Measurements from ENCODE around the gene FADS3. TPM values are rescaled to one million over a fixed set of nuclear protein-coding genes. Genes with fewer than 3 reads are reported as not detected.

Gene FADS3
- total and polyA plus RNA-seq, 9 donors = 10.6 to 85.8 (median 41.3) TPM

GRCh38 chr11:61893981-61894380 is 2.6 kb upstream of the FADS3 start:
- H3K27me3 ChIP-seq = no peaks in the 10 kb centered on the region
- intact Hi-C loops (cut with DNase I) = loop anchor here (2.0 to 5.0 kb wide), 4 partner anchors 102 to 213 kb away; partner anchors contain the start of genes FEN1 (in 1 of the 4) and TMEM258 (in 1 of the 4)
- no peaks in the 10 kb centered on the region for H3K9me3 ChIP-seq
- H3K4me1 ChIP-seq (ENCODE audit: insufficient read depth) = peaks cover 8% of the 10 kb centered on the region
- no peaks in the 10 kb centered on the region for H3K36me3 ChIP-seq
- H3K4me3 ChIP-seq = no peak overlapping the region
- no peak for DNase-seq
- TF ChIP-seq EP300 (IDR thresholded peaks at IDR 0.05) (no peak), POLR2A (IDR thresholded peaks at IDR 0.05) (no peak)
- TF ChIP-seq, protein P1, sequence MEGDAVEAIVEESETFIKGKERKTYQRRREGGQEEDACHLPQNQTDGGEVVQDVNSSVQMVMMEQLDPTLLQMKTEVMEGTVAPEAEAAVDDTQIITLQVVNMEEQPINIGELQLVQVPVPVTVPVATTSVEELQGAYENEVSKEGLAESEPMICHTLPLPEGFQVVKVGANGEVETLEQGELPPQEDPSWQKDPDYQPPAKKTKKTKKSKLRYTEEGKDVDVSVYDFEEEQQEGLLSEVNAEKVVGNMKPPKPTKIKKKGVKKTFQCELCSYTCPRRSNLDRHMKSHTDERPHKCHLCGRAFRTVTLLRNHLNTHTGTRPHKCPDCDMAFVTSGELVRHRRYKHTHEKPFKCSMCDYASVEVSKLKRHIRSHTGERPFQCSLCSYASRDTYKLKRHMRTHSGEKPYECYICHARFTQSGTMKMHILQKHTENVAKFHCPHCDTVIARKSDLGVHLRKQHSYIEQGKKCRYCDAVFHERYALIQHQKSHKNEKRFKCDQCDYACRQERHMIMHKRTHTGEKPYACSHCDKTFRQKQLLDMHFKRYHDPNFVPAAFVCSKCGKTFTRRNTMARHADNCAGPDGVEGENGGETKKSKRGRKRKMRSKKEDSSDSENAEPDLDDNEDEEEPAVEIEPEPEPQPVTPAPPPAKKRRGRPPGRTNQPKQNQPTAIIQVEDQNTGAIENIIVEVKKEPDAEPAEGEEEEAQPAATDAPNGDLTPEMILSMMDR (IDR thresholded peaks at IDR 0.05) = no peak
- peak overlapping the region in 1 of 2 donors; percentile 31 for H3K27ac ChIP-seq
- 29 to 41% (median 32%) methylated on average over 5 of the region's 5 CpGs for WGBS, 3 donors

DNA sequence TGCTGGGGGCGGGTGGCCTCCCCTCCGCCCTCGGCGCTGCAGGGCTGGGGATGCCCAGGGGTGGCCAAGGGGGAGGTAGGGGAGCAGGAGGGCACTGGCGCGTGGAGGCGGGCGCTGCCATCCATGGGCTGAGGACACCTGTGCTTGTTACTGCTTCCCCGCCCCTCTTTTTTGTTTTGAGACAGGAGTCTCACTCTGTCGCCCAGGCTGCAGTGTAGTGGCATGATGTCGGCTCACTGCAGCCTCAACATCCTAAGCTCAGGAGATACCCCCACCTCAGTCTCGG is 683 bp upstream of the FADS3 start:
- TF ChIP-seq EP300 (IDR thresholded peaks at IDR 0.05) = no peak
- no peak for TF ChIP-seq POLR2A (IDR thresholded peaks at IDR 0.05)
- TF ChIP-seq, protein P1 (IDR thresholded peaks at IDR 0.05) = no peak
- no peak for DNase-seq
- Histone ChIP-seq H3K9me3 (no peaks in the 10 kb centered on the region), H3K4me3 (peak overlapping the region; percentile 75), H3K4me1 (ENCODE audit: insufficient read depth) (peaks cover 5% of the 10 kb centered on the region), H3K27ac (peak overlapping the region; percentile 83), H3K36me3 (no peaks in the 10 kb centered on the region), H3K27me3 (no peaks in the 10 kb centered on the region)
- 14 to 40% (median 30%) methylated on average over 3 to 12 of the region's 12 CpGs for WGBS, 3 donors
- intact Hi-C loops (cut with DNase I) = loop anchor here (2.0 to 5.0 kb wide), 4 partner anchors 100 to 215 kb away; partner anchors contain the start of genes FEN1 (in 1 of the 4) and TMEM258 (in 1 of the 4)

DNA sequence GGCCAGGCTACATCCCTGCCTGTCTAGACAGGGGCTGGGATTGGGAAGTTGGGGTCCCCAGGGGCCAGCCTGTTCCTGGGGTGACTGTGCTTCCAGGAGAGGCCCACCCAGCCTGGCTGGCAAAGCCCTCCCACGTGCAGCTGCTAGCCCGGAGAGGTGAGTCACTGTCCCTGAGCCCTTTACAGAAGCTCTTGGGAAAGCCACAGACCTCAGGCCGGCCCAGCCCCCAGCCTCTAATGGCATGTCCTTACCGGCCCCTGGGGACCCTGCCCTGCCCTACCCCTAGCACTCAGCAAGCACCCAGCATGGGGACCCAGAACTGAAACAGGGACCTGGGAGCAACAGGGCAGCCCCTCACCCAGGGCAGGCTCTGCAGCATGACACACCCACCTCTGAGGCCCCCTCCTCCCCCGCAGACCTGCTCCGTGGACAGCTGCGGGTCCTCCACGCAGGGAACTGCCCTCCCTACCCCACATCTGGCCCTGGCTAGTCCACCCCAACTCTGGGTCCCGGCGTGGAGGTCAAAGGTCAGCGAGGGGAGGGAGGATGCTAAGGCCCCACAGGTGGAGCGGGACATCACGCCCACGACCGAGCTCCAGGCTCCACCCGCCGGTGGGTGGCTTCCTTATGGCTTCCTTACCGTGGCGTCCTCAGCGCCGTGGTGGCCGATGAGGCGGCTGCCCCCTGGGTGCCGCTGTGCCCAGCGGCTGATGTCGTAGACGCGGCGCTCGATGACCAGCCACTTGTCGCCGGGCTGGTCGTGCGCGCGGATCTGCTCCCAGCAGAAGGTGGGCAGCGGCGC is 615 bp downstream of the FADS3 start:
- peaks cover 5% of the 10 kb centered on the region for H3K4me1 ChIP-seq (ENCODE audit: insufficient read depth)
- H3K36me3 ChIP-seq = no peaks in the 10 kb centered on the region
- H3K27ac ChIP-seq = peak overlapping the region; percentile 46 to 83
- H3K4me3 ChIP-seq = peak overlapping the region; percentile 75
- no peaks in the 10 kb centered on the region for H3K27me3 ChIP-seq
- TF ChIP-seq, protein P1 (IDR thresholded peaks at IDR 0.05) = no peak
- no peak for TF ChIP-seq EP300 (IDR thresholded peaks at IDR 0.05)
- TF ChIP-seq POLR2A (IDR thresholded peaks at IDR 0.05) = no peak
- 2 to 3% (median 2%) methylated on average over 32 to 38 of the region's 38 CpGs for WGBS, 3 donors
- DNase-seq = peak; percentile 59 to 80 (median 74)
- H3K9me3 ChIP-seq = no peaks in the 10 kb centered on the region
- intact Hi-C loops (cut with DNase I) = loop anchor here in 3 of 4 donors (2.0 to 5.0 kb wide), 4 partner anchors 62 to 217 kb away; partner anchors contain the start of genes FADS2 (in 1 of the 3), FEN1 (in 1 of the 3) and TMEM258 (in 1 of the 3)

- Histone ChIP-seq H3K4me1 (ENCODE audit: insufficient read depth) (peaks cover 5% of the 10 kb centered on the region), H3K27ac (peak overlapping the region in 1 of 2 donors; percentile 83), H3K36me3 (no peaks in the 10 kb centered on the region), H3K27me3 (no peaks in the 10 kb centered on the region), H3K4me3 (no peak overlapping the region), H3K9me3 (no peaks in the 10 kb centered on the region)
- no peak for DNase-seq
- 89 to 93% (median 91%) methylated on average over 10 of the region's 10 CpGs for WGBS, 3 donors
- intact Hi-C loops (cut with DNase I) = loop anchor here in 3 of 4 donors (2.0 to 5.0 kb wide), 4 partner anchors 61 to 217 kb away; partner anchors contain the start of genes FADS2 (in 1 of the 3), FEN1 (in 1 of the 3) and TMEM258 (in 1 of the 3)
- TF ChIP-seq POLR2A (IDR thresholded peaks at IDR 0.05) (no peak), EP300 (IDR thresholded peaks at IDR 0.05) (no peak)
- TF ChIP-seq, protein P1 (IDR thresholded peaks at IDR 0.05) = no peak
Measured at GRCh38 chr11:61889831-61890230, 1.5 kb downstream of the FADS3 start.

Data from ovary (tissue), 9 donors.